Heart right ventricle (tissue), 16 donors: Measurements from ENCODE around the gene BPGM. TPM values are rescaled to one million over a fixed set of nuclear protein-coding genes. Genes with fewer than 3 reads are reported as not detected.

ENCODE experiments used
- ATAC-seq, 8 donors: fragments of 200-7000 bp; cut with Tn5 transposase; one replicate each; pipeline ENCODE4 v1.9.1; 2020; ENCODE audit warnings: mild to moderate bottlenecking in 8 of 8, moderate library complexity in 8 of 8, moderate number of reproducible peaks in 1 of 8
- DNase-seq, 2 donors: peaks; one replicate each; pipeline ENCODE4 v3.0.0-alpha.2; 2020
- H3K27ac ChIP-seq, 10 donors: fragments of 200-600 bp; sonication (generic) in 2 of 10; one replicate each; pipeline versions ENCODE4 v1.5.0 to v1.8.0; 2020 to 2022; ENCODE audit warnings: mild to moderate bottlenecking in 3 of 10
- H3K27me3 ChIP-seq, 7 donors: fragments of 200-600 bp; one replicate each; pipeline ENCODE4 v1.8.0; 2021 to 2022; ENCODE audit warnings: mild to moderate bottlenecking in 2 of 7
- H3K36me3 ChIP-seq, 9 donors: fragments of 200-600 bp; sonication (generic) in 1 of 9; one replicate each; pipeline versions ENCODE4 v1.5.0 to v1.8.0; 2020 to 2022; ENCODE audit warnings: mild to moderate bottlenecking in 2 of 9
- H3K4me1 ChIP-seq, 9 donors: fragments of 200-600 bp; sonication (generic) in 1 of 9; one replicate each; pipeline versions ENCODE4 v1.5.0 to v1.8.0; 2020 to 2022; ENCODE audit warnings: mild to moderate bottlenecking in 4 of 9
- H3K4me3 ChIP-seq, 10 donors: fragments of 200-600 bp; sonication (generic) in 2 of 10; one replicate each; pipeline versions ENCODE4 v1.5.0 to v1.8.0; 2020 to 2022; ENCODE audit warnings: mild to moderate bottlenecking in 7 of 10, moderate library complexity in 2 of 10
- H3K9me3 ChIP-seq, 11 donors: fragments of 200-600 bp in 10 of 11; sonication (generic) in 2 of 11; one replicate each; pipeline versions ENCODE4 v1.5.0 to v1.8.0; 2013 to 2022; ENCODE audit warnings: mild to moderate bottlenecking in 2 of 11, control low read depth in 1 of 11, moderate library complexity in 1 of 11
- CTCF ChIP-seq, 9 donors: fragments of 200-600 bp; sonication (generic) in 2 of 9; IDR thresholded peaks; one replicate each; pipeline versions ENCODE4 v1.5.0 to v1.8.0; 2021 to 2022; ENCODE audit warnings: antibody characterized with exemption in 9 of 9, mild to moderate bottlenecking in 5 of 9, moderate library complexity in 1 of 9
- WGBS, 2 donors: extraction: QIAGEN DNeasy Blood & Tissue Kit; methylation state at CpG; one replicate each; pipeline ENCODE4 v1.1.7; 2013; ENCODE audit warnings: inconsistent platforms in 1 of 2; 5-methylcytosine and 5-hydroxymethylcytosine counted together
- intact Hi-C, 10 donors: fragments of 100-400 bp; cut with DNase I; formaldehyde crosslinking; loops; one replicate each; pipeline versions ENCODE4 v1.11.1 to v1.14.2; 2022
- polyA plus RNA-seq, 2 donors: library from polyadenylated mRNA; stranded (reverse); fragments of 200-250 nt; gene quantifications; one replicate each; pipeline ENCODE4 v1.2.3, GENCODE V29; 2013
- total RNA-seq, 10 donors: library from RNA; stranded (reverse); fragmentation: NEBNext Ultra II Directional in 3 of 10; extraction: Animal tissue kit (Norgen Biotek cat#: 25700) in 3 of 10; gene quantifications; one replicate each; pipeline versions ENCODE4 v1.2.1 to v1.2.4, GENCODE V29; 2021 to 2023
- donor health status: Arrhythmogenic right ventricular cardiomyopathy.
- donor health status: ischemic (EF 13 %, LVEDD 7.1; RV severe dilation, severe dysfunction).
- donor health status: healthy with polysubstance abuse.
- donor health status: DM: no; HTN: yes; CAD: no.
- donor health status: DM: no; HTN: no; CAD: no.
- donor health status: ischemic (EF 25% LVEDD 6.9; RV normal size, moderate dysfunction).
- donor health status: ischemic (EF 25% LVEDD 5.7; RV mildly dilated, moderate dysfunction).
- donor health status: healthy.
- donor health status: DM: yes; HTN: yes; CAD: no.
- donor health status: Ischemic cardiomyopathy.
- donor health status: ischemic (EF 35%, LVEDD 5.7; RV mildly dilated, moderate dysfunction).
- donor health status: nonischemic (EF 11% LVEDD 7.7; RV severe dilation, severe dysfunction).
- donor health status: DM: yes; HTN: yes; CAD: no.
- donor health status: PGD.
- donor health status: ischemic (EF 29% LVEDD 5.4; RV normal size, mild dysfunction).
- donor health status: nonischemic (EF 23%, LVEDD 6.1; RV moderate dilation, normal function).

BPGM gene
- total and polyA plus RNA-seq, 12 donors, result 12.4 to 19.7 (median 14.9) TPM

GRCh38 chr7:134643131-134643530 is 3.5 kb upstream of the BPGM start:
- intact Hi-C loops, result no loop called here
- no peaks in the 10 kb centered on the region for H3K27me3 ChIP-seq
- no peaks in the 10 kb centered on the region for H3K9me3 ChIP-seq
- no peak overlapping the region for H3K4me3 ChIP-seq
- no peaks in the 10 kb centered on the region for H3K36me3 ChIP-seq
- WGBS, 2 donors, result 31 to 86% methylated on average over 1 of the region's 1 CpG
- no peak for TF ChIP-seq CTCF (IDR thresholded peaks at IDR 0.05)
- H3K4me1 ChIP-seq, result peaks cover 0 to 22% (median 17%) of the 10 kb centered on the region in 9 donors
- no peak overlapping the region for H3K27ac ChIP-seq
- DNase-seq (no peak), ATAC-seq (no peak)

GRCh38 chr7:134645478-134645877 is 1.2 kb upstream of the BPGM start:
- H3K27ac ChIP-seq, result peak overlapping the region in 6 of 10 donors; percentile 75 to 92 (median 80)
- intact Hi-C loops, result loop anchor here in 1 of 10 donors (5.0 kb wide), 1 partner anchor 517 kb away; no protein-coding TSS in a partner anchor

GRCh38 chr7:134645935-134646334 is 718 bp upstream of the BPGM start:
- H3K9me3 ChIP-seq, result no peaks in the 10 kb centered on the region
- intact Hi-C loops, result loop anchor here in 1 of 10 donors (5.0 kb wide), 1 partner anchor 516 kb away; no protein-coding TSS in a partner anchor
- no peak for TF ChIP-seq CTCF (IDR thresholded peaks at IDR 0.05)
- no peaks in the 10 kb centered on the region for H3K27me3 ChIP-seq
- DNase-seq (peak in 1 of 2 donors; percentile 9), ATAC-seq (no peak)
- WGBS, 2 donors, result 2 to 4% methylated on average over 8 of the region's 8 CpGs
- H3K4me1 ChIP-seq, result peaks cover 0 to 27% (median 17%) of the 10 kb centered on the region in 9 donors
- peak overlapping the region; percentile 9 to 92 (median 78) for H3K27ac ChIP-seq
- no peaks in the 10 kb centered on the region for H3K36me3 ChIP-seq
- H3K4me3 ChIP-seq, result peak overlapping the region; percentile 45 to 84 (median 66)

More at GRCh38 chr7:134645478-134645877, 1.2 kb upstream of the BPGM start:
- Histone ChIP-seq H3K27me3 (no peaks in the 10 kb centered on the region), H3K4me3 (peak overlapping the region; percentile 45 to 84 (median 66)), H3K4me1 (peaks cover 0 to 27% (median 17%) of the 10 kb centered on the region in 9 donors), H3K36me3 (no peaks in the 10 kb centered on the region), H3K9me3 (no peaks in the 10 kb centered on the region)
- DNase-seq (no peak), ATAC-seq (no peak)
- 47 to 50% methylated on average over 5 of the region's 5 CpGs for WGBS, 2 donors
- no peak for TF ChIP-seq CTCF (IDR thresholded peaks at IDR 0.05)

GRCh38 chr7:134648456-134648855 is 1.8 kb downstream of the BPGM start:
- intact Hi-C loops, result loop anchor here in 1 of 10 donors (5.0 kb wide), 1 partner anchor 514 kb away; no protein-coding TSS in a partner anchor
- DNase-seq (no peak), ATAC-seq (no peak)
- H3K27me3 ChIP-seq, result no peaks in the 10 kb centered on the region
- TF ChIP-seq CTCF (IDR thresholded peaks at IDR 0.05), result no peak
- H3K9me3 ChIP-seq, result no peaks in the 10 kb centered on the region
- H3K4me3 ChIP-seq, result no peak overlapping the region
- WGBS, 2 donors, result 94 to 96% methylated on average over 6 of the region's 6 CpGs
- H3K4me1 ChIP-seq, result peaks cover 0 to 27% (median 17%) of the 10 kb centered on the region in 9 donors
- H3K27ac ChIP-seq, result no peak overlapping the region
- no peaks in the 10 kb centered on the region for H3K36me3 ChIP-seq
